ENCODE data around the gene LETM1.

Gene LETM1

GRCh38 chr4:1873291-1873690 lies 17.3 kb upstream of the LETM1 start:
- in situ Hi-C loops (cut with HindIII; ENCODE audit: low sequenced_read_pairs), result no loop called here

DNA sequence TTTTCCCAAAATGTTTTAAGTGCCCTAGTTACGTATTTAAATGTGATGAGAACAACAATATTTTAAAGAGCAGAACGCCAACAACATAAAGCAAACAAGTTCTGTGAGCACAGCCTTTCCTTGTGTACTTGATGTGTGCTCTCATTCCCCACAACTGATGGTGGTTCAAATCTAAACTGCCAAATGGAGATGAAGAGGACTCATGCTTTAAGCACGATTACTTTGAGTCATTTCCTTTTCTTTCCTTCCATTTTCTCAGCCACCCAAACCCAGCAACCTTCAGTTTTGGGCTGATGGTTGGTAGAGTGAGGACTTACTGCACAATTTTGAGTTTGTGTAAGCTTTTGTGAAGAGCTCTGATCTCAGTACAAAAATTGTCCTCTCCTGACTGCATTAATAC lies 16.9 kb upstream of the LETM1 start:
- in situ Hi-C loops (cut with HindIII; ENCODE audit: low sequenced_read_pairs), result no loop called here

DNA sequence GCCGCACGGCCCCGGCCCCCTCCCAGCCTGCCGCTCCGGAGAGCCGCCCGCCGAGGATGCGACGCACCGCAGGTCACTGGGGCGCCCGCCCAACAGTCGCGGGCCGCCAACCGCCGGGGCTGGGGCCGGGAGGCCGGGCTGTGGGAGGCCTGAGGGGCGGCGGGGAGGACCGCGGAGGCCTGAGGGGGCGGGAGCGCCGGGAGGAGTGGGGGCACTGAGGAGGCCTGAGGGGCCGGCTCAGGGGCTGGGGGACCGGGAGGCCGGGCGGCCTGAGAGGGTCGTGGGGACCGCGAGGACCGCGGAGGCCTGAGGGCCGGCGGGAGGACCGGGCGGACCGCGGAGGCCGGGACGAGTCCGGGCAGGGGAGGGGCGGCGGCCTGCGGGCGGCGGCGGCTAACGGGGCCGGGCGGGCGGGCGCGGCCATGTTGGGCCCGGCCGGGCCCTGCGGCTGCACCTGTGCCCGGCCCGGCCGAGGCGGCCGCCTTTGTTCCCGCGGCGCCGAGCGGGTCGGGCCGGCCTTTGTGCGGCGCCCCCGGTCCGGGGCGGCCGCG lies 15.6 kb upstream of the LETM1 start:
- in situ Hi-C loops (cut with HindIII; ENCODE audit: low sequenced_read_pairs), result no loop called here

GRCh38 chr4:1870578-1871443 lies 14.9 kb upstream of the LETM1 start, which contains the start of gene NSD2:
Gene NSD2, plus strand, starts transcription at chr4:1871393. Its CDS starts 29,262 bp downstream, at chr4:1900655.
- in situ Hi-C loops (cut with HindIII; ENCODE audit: low sequenced_read_pairs), result no loop called here

GRCh38 chr4:1870328-1870577 lies 14.3 kb upstream of the LETM1 start:
- in situ Hi-C loops (cut with HindIII; ENCODE audit: low sequenced_read_pairs), result no loop called here

DNA sequence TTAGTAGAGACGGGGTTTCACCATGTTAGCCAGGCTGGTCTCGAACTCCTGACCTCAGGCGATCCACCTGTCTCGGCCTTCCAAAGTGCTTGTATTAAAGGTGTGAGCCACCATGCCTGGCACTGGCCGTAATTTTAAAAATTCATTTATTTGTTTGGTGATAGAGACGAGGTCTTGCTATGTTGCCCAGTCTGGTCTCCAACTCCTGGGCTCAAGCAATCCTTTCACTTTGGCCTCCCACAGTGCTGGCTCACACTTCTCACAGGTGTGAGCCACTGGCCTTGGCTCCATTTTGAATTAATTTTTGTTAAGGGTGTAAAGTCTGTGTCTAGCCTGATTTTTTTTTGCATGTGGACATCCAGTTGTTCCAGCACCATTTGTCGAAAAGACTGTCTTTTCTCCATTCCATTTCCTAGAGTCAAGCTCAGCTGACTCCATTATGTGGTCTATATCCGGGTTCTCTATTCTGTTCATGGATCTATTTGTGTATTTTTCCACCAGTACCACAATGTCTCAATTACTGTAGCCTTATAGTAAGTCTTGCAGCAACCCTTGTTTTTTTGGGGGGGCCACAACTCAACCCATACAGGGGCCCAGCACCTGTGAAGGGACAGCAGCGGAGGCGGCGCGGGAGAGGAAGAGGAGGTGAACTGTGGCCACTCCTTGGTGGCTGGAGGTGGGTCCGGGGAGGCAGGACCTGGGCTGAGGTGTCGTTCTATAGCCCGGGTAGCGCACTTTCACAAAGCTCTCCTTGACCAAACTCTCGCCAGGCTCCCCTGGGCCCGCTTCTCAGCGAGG lies 13.8 kb upstream of the LETM1 start:
- in situ Hi-C loops (cut with HindIII; ENCODE audit: low sequenced_read_pairs), result no loop called here

DNA sequence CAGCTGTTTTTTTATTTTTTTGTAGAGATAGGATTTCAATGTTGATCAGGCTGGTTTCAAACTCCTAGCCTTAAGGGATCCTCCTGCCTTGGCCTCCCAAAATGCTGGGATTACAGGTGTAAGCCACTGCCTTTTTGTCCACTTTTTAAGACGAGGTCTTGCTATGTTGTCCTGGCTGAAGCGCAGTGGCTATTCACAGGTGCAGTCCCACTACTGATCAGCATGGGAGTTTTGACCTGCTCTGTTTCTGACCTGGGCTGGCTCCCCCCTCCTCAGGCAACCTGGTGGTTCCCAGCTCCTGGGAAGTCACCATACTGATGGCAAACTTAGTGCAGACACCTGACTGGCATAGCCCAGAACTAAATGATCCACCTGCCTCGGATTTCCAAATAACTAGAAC lies 13.0 kb upstream of the LETM1 start:
- in situ Hi-C loops (cut with HindIII; ENCODE audit: low sequenced_read_pairs), result no loop called here

- in situ Hi-C loops (cut with HindIII; ENCODE audit: low sequenced_read_pairs), result no loop called here
Measured at GRCh38 chr4:1868293-1868692, 12.3 kb upstream of the LETM1 start.

DNA sequence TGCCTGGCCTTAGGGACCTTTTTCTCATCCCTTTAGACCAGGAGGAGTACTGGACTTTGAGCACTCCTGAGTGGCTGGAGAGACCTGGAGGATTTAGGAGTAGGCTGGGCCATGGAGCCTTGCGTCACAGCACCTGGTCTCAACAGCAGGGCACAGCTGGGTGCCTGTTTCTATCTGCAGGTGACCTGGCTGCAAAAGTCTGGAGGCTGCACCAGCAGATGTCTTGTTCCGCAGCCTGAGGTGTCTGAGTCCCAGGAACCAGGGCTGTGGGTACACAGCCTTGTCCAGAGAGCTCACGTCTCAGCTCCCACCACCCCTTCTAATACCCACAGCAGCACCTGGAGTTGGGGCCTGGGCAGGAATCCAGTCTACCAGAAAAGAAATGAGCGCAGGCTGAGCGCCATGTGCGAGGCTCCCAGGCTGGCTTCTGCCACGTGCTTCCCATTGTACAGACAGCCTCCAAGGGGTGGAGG lies 10.3 kb upstream of the LETM1 start:
- in situ Hi-C loops (cut with HindIII; ENCODE audit: low sequenced_read_pairs), result no loop called here

DNA sequence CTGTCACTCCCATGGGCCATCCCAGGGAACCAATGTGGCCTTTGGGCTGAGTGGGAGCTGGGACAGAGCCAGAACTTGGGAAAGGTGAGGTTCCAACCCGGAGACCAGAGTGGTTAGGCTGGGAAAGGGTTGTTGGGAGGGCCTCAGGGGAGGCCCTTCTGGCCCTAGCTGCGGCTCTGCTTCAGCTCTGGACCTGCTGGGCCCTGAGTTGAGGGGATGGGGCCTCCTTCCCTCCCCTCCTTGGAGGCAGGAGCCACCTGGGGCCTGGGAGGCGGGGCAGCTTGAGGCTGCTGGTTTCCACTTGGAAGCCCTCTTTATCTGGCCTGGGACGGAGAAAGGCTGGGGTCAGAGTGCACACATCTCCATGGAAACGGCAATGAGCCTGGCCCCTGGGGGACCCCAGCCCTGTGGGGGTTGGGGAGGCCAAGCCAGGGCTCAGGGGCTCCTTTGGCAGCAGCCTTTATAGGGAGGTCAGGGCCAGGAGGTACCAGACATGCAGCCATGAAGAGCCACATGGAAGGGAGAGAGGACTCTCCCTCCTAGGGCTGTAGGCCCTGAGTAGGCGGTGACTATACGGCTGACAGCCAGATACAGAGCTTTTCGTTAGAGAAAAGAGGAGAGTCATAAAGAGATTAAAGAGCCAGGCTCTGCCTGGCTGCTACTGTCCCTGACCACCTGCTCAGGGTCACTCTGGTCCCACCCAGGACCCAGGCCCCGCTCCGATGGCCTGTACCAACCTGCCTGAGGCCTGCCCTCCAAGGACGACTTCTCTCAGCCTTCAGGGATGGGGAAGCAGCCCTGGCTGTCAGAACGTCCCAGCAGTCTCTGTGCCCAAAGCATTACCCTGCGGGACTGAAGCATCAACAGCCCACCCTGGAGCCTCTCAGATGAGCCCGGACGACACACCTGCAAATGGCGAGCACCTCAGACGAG lies 8.4 kb upstream of the LETM1 start:
- in situ Hi-C loops (cut with HindIII; ENCODE audit: low sequenced_read_pairs), result no loop called here

GRCh38 chr4:1863297-1864033 lies 7.5 kb upstream of the LETM1 start:
- in situ Hi-C loops (cut with HindIII; ENCODE audit: low sequenced_read_pairs), result no loop called here

GRCh38 chr4:1862961-1863296 lies 7.0 kb upstream of the LETM1 start:
- in situ Hi-C loops (cut with HindIII; ENCODE audit: low sequenced_read_pairs), result no loop called here

DNA sequence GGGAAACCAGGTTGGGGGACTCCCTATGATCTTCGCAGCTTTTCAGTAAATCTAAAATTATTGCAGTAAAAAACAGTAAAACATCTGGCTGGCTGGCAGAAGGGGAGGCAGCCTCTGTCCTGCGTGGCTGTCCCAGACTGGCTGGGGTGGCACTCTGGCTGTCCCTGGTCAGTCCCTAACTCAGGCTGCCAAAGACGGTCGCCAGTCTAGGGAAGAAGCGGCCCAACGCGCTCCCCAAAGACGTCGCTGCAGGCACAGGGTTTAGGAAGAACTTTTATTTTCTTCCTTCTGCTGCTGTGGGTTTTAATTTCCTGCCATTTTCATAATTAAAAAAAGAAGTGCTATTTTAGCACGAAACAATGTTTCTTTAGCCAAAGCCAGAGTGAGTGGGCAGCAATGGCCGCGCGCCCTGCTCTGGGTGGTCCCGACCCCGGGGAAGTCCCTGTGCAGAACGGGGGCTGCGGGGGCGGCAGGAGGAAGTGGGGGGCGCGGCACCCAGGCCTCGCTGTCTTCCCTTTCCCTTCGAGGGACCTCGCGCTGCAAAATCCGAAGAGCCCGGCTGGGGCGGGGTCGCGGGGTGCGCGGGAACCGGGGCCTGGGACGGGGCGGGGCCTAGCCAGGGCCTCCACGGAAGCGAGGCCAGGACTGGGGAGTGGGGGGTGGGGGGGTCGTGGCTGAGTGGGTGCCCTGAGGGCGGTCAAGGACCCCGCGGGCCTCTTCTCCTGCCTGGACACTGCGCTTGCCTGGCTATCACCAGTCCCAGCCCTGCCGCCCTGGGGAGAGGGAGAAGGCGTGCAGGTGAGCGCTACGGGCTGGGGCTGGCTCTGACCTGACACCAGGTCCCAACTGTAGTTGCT lies 6.3 kb upstream of the LETM1 start:
- in situ Hi-C loops (cut with HindIII; ENCODE audit: low sequenced_read_pairs), result no loop called here

GRCh38 chr4:1859389-1859753 lies 3.4 kb upstream of the LETM1 start:
- in situ Hi-C loops (cut with HindIII; ENCODE audit: low sequenced_read_pairs), result no loop called here

- in situ Hi-C loops (cut with HindIII; ENCODE audit: low sequenced_read_pairs), result no loop called here
Measured at GRCh38 chr4:1857931-1858330, 2.0 kb upstream of the LETM1 start.

DNA sequence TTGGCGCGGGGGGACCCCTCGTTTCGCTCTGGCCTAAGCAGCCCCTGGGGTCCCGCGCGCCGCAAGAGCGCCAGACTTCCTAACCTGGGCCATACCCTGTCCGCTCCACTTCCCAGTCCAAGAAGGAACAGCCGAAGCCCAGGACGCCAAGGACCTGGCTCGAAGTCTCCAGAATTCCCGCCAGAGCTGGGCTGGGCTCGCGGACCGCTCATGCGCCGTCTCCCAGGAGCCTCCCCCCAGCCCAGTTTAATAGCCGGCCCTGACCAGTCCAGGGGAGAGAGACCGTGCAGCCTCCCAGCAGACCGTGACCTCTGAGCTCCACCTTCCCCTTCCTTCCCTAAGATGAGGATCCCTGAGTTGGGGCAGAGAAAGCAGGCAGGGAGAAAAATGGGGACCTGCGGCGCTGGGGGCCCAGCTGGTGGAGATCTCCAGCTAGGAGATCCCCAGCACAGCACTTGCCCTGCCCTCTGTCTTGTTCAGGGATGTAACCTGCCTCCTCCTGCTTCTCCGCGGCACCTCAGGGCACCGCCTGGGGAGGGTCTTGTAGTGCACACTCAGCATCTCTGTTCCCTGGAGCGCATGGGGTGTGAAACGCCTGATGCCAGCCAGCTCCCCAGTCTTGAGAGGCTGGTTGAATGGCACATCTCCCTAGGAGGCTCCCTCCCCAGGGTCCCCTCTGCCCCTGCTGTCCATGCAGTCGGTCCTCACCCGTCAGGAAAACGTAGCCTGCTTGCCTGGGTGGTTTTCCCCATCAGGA lies 1.2 kb upstream of the LETM1 start:
- in situ Hi-C loops (cut with HindIII; ENCODE audit: low sequenced_read_pairs), result no loop called here

- in situ Hi-C loops (cut with HindIII; ENCODE audit: low sequenced_read_pairs), result no loop called here
Measured at GRCh38 chr4:1855333-1856070, 454 bp downstream of the LETM1 start.

GRCh38 chr4:1854752-1855151 lies 1.2 kb downstream of the LETM1 start:
- in situ Hi-C loops (cut with HindIII; ENCODE audit: low sequenced_read_pairs), result no loop called here
